Esophagus squamous epithelium (tissue), 5 donors: Measurements from ENCODE around the gene EDAR. TPM values are rescaled to one million over a fixed set of nuclear protein-coding genes. Genes with fewer than 3 reads are reported as not detected.
A peak's percentile ranks its signal among the peaks of the same experiment; 100 is the strongest.

ENCODE experiments used
- DNase-seq: peaks from one replicate; lab custom pipeline; 2025; lab: John Stamatoyannopoulos, UW
- H3K27ac ChIP-seq, 4 donors: fragments of 200-600 bp; sonication (generic); one replicate each; pipeline ENCODE4 v1.5.1; 2016 to 2019; ENCODE audit warnings: mild to moderate bottlenecking in 1 of 4
- H3K27me3 ChIP-seq, 4 donors: fragments of 200-600 bp; sonication (generic); 1 replicate in 3 of 4; 2 replicates in 1 of 4; pipeline versions ENCODE4 v1.5.1 to v1.6.0; 2017 to 2021; ENCODE audit warnings: antibody characterized with exemption in 1 of 4
- H3K36me3 ChIP-seq, 3 donors: fragments of 200-600 bp; sonication (generic); one replicate each; pipeline ENCODE4 v1.5.1; 2016 to 2019
- H3K4me1 ChIP-seq, 3 donors: fragments of 200-600 bp; sonication (generic); one replicate each; pipeline ENCODE4 v1.5.1; 2017 to 2019
- H3K4me3 ChIP-seq, 4 donors: fragments of 200-600 bp; sonication (generic); 1 replicate in 3 of 4; 2 replicates in 1 of 4; pipeline ENCODE4 v1.5.1; 2016 to 2019; ENCODE audit warnings: mild to moderate bottlenecking in 2 of 4, moderate library complexity in 1 of 4
- H3K9me3 ChIP-seq, 3 donors: fragments of 200-600 bp; sonication (generic); one replicate each; pipeline ENCODE4 v1.5.1; 2016 to 2019
- CTCF ChIP-seq, 6 experiments: fragments of 450-650 bp in 4 of 6; fragments of 200-600 bp in 2 of 6; sonication (generic) in 2 of 6; IDR thresholded peaks; one replicate each; pipeline ENCODE4 v1.5.1; 2016 to 2019; ENCODE audit warnings: antibody characterized with exemption in 6 of 6, mild to moderate bottlenecking in 4 of 6, moderate library complexity in 4 of 6
- POLR2A ChIP-seq, 4 donors: fragments of 450-650 bp; IDR thresholded peaks; one replicate each; pipeline ENCODE4 v1.6.1; 2017; ENCODE audit warnings: antibody characterized with exemption in 4 of 4, mild to moderate bottlenecking in 4 of 4, moderate library complexity in 3 of 4
- WGBS, 2 donors: methylation state at CpG; one replicate each; pipeline ENCODE4 v1.1.5; 2018; 5-methylcytosine and 5-hydroxymethylcytosine counted together
- intact Hi-C: fragments of 100-400 bp; cut with DNase I; formaldehyde crosslinking; loops from one replicate; pipeline ENCODE4 v1.15.0; 2022
- total RNA-seq, 4 donors: library from RNA; depleted of rRNA; stranded (reverse); fragments of >200 nt; gene quantifications; one replicate each; pipeline ENCODE4 v1.1.0, GENCODE V29; 2016
- donor health status: DM: yes; HTN: yes; CAD: no.

Gene EDAR
- total RNA-seq, 4 donors from 2014 or later, result 3.9 to 5.3 (median 4.4) TPM

GRCh38 chr2:108877506-108877905, 111.5 kb downstream of the EDAR start:
- no peak overlapping the region for H3K27ac ChIP-seq
- H3K27me3 ChIP-seq, result no peaks in the 10 kb centered on the region
- TF ChIP-seq CTCF (IDR thresholded peaks at IDR 0.05) (peak in 3 of 6 experiments; percentile 12 to 17 (median 13)), POLR2A (IDR thresholded peaks at IDR 0.05) (no peak)
- no peaks in the 10 kb centered on the region for H3K4me1 ChIP-seq
- H3K9me3 ChIP-seq, result peaks cover 0 to 2% (median 0%) of the 10 kb centered on the region in 3 donors
- DNase-seq, result no peak
- intact Hi-C loops, result no loop called here
- no peak overlapping the region for H3K4me3 ChIP-seq
- no peaks in the 10 kb centered on the region for H3K36me3 ChIP-seq
- 96 to 98% methylated on average over 2 of the region's 2 CpGs for whole genome bisulfite sequencing, 2 donors

- Histone ChIP-seq H3K4me1 (peaks cover 0 to 14% (median 0%) of the 10 kb centered on the region in 3 donors), H3K27ac (no peak overlapping the region), H3K36me3 (no peaks in the 10 kb centered on the region), H3K27me3 (no peaks in the 10 kb centered on the region), H3K9me3 (peaks cover 0 to 16% (median 4%) of the 10 kb centered on the region in 3 donors), H3K4me3 (no peak overlapping the region)
- WGBS, 2 donors, result 95 to 99% methylated on average over 5 of the region's 5 CpGs
- DNase-seq, result no peak
- intact Hi-C loops, result no loop called here
- no peak for TF ChIP-seq CTCF (IDR thresholded peaks at IDR 0.05)
- no peak for TF ChIP-seq POLR2A (IDR thresholded peaks at IDR 0.05)
Observed at GRCh38 chr2:108870069-108870644, 118.9 kb downstream of the EDAR start.

GRCh38 chr2:108869542-108869941, 119.5 kb downstream of the EDAR start:
- intact Hi-C loops, result no loop called here
- no peak for TF ChIP-seq POLR2A (IDR thresholded peaks at IDR 0.05)
- no peak for TF ChIP-seq CTCF (IDR thresholded peaks at IDR 0.05)
- Histone ChIP-seq H3K27me3 (no peaks in the 10 kb centered on the region), H3K4me1 (peaks cover 0 to 14% (median 0%) of the 10 kb centered on the region in 3 donors), H3K9me3 (peaks cover 0 to 16% (median 4%) of the 10 kb centered on the region in 3 donors), H3K4me3 (no peak overlapping the region), H3K36me3 (no peaks in the 10 kb centered on the region), H3K27ac (no peak overlapping the region)
- WGBS, 2 donors, result 71 to 82% methylated on average over 3 of the region's 3 CpGs
- DNase-seq, result no peak

GRCh38 chr2:108868911-108869310, 120.1 kb downstream of the EDAR start:
- no peaks in the 10 kb centered on the region for H3K27me3 ChIP-seq
- H3K36me3 ChIP-seq, result no peaks in the 10 kb centered on the region
- no peak overlapping the region for H3K27ac ChIP-seq
- TF ChIP-seq CTCF (IDR thresholded peaks at IDR 0.05) (no peak), POLR2A (IDR thresholded peaks at IDR 0.05) (no peak)
- intact Hi-C loops, result no loop called here
- H3K4me3 ChIP-seq, result no peak overlapping the region
- WGBS, 2 donors, result 89 to 93% methylated on average over 1 of the region's 1 CpG
- no peak for DNase-seq
- peaks cover 0 to 16% (median 4%) of the 10 kb centered on the region in 3 donors for H3K9me3 ChIP-seq
- peaks cover 0 to 14% (median 0%) of the 10 kb centered on the region in 3 donors for H3K4me1 ChIP-seq

- DNase-seq, result no peak
- Histone ChIP-seq H3K36me3 (no peaks in the 10 kb centered on the region), H3K9me3 (peaks cover 0 to 16% (median 4%) of the 10 kb centered on the region in 3 donors), H3K27ac (no peak overlapping the region), H3K27me3 (no peaks in the 10 kb centered on the region), H3K4me1 (peaks cover 0 to 10% (median 0%) of the 10 kb centered on the region in 3 donors), H3K4me3 (no peak overlapping the region)
- intact Hi-C loops, result no loop called here
- TF ChIP-seq POLR2A (IDR thresholded peaks at IDR 0.05), result no peak
- no peak for TF ChIP-seq CTCF (IDR thresholded peaks at IDR 0.05)
Observed at GRCh38 chr2:108866041-108866440, 123.0 kb downstream of the EDAR start.
